ENCODE data around the gene PACSIN1. TPM values are rescaled to one million over a fixed set of nuclear protein-coding genes. Genes with fewer than 3 reads are reported as not detected.

Gene PACSIN1
- total and polyA plus RNA-seq, 4 donors: 0.03 to 0.17 (median 0.15) TPM

GRCh38 chr6:34532230-34532629, 66.4 kb downstream of the PACSIN1 start:
- Histone ChIP-seq H3K4me1 (ENCODE audit: control insufficient read depth in 4 of 4, insufficient read depth in 4 of 4, low read length in 3 of 4) (peaks cover 7 to 17% (median 13%) of the 10 kb centered on the region in 4 donors), H3K4me3 (ENCODE audit: low read depth in 1 of 3, low read length in 3 of 3) (no peak overlapping the region), H3K9me3 (ENCODE audit: control insufficient read depth in 4 of 4, low read length in 3 of 4) (no peaks in the 10 kb centered on the region), H3K27me3 (ENCODE audit: control insufficient read depth in 4 of 4, insufficient read depth in 4 of 4, low read length in 3 of 4) (no peaks in the 10 kb centered on the region), H3K36me3 (ENCODE audit: control insufficient read depth in 4 of 4, insufficient read depth in 3 of 4, low read depth in 1 of 4, low read length in 3 of 4) (no peaks in the 10 kb centered on the region), H3K9ac (ENCODE audit: low read depth in 1 of 2, low read length in 2 of 2) (no peak overlapping the region), H3K27ac (ENCODE audit: low read depth in 1 of 2, low read length in 2 of 2) (no peak overlapping the region)
- DNase-seq (ENCODE audit: low spot score): no peak
- WGBS: 93% methylated on average over 15 of the region's 15 CpGs
- TF ChIP-seq TAF1 (conservative IDR thresholded peaks at IDR 0.05) (no peak), CTCF (IDR thresholded peaks at IDR 0.05; ENCODE audit: low read depth, low read length, missing input control) (no peak), RXRA (IDR thresholded peaks at IDR 0.05) (no peak), HNF4A (conservative IDR thresholded peaks at IDR 0.05) (no peak), FOXA2 (IDR thresholded peaks at IDR 0.05) (no peak), REST (IDR thresholded peaks at IDR 0.05) (no peak), GABPA (IDR thresholded peaks at IDR 0.05 in 1 of 2, conservative IDR thresholded peaks at IDR 0.05 in 1 of 2) (no peak), JUND (IDR thresholded peaks at IDR 0.05) (no peak), YY1 (IDR thresholded peaks at IDR 0.05) (no peak), ATF3 (IDR thresholded peaks at IDR 0.05) (no peak), NR2F2 (IDR thresholded peaks at IDR 0.05) (no peak), SP1 (IDR thresholded peaks at IDR 0.05) (no peak), HNF4G (IDR thresholded peaks at IDR 0.05) (no peak), ZBTB33 (IDR thresholded peaks at IDR 0.05) (no peak), RAD21 (IDR thresholded peaks at IDR 0.05) (no peak), FOXA1 (IDR thresholded peaks at IDR 0.05) (no peak), EGR1 (IDR thresholded peaks at IDR 0.05; ENCODE audit: low read depth in 2 of 2) (no peak)
- TF ChIP-seq, protein P1, sequence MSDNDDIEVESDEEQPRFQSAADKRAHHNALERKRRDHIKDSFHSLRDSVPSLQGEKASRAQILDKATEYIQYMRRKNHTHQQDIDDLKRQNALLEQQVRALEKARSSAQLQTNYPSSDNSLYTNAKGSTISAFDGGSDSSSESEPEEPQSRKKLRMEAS (IDR thresholded peaks at IDR 0.05): no peak
